ENCODE measurements around the gene KCNK1.
"Not testable (repeated sequence)": the region's sequence is repeated elsewhere in the genome, so short reads cannot be mapped to it uniquely, and the experiment has no call there.

Gene KCNK1

DNA sequence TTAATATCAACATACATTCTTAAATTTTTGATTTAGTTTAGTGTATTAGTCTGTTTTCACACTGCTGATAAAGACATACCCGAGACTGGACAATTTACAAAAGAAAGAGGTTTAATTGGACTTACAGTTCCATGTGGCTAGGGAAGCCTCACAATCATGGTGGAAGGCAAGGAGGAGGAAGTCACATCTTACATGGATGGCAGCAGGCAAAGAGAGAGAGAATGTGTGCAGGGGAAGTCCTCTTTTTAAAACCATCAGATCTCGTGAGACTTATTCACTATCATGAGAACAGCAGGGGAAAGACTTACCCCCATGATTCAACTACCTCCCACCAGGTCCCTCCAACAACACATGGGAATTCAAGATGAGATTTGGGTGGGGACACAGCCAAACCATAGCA, 56.5 kb downstream of the KCNK1 start:
- not testable (repeated sequence) for DNase-seq

- no peak for DNase-seq
Observed at GRCh38 chr1:233671286-233671685, 57.4 kb downstream of the KCNK1 start.

GRCh38 chr1:233672732-233673131, 58.8 kb downstream of the KCNK1 start:
- no peak for DNase-seq

DNA sequence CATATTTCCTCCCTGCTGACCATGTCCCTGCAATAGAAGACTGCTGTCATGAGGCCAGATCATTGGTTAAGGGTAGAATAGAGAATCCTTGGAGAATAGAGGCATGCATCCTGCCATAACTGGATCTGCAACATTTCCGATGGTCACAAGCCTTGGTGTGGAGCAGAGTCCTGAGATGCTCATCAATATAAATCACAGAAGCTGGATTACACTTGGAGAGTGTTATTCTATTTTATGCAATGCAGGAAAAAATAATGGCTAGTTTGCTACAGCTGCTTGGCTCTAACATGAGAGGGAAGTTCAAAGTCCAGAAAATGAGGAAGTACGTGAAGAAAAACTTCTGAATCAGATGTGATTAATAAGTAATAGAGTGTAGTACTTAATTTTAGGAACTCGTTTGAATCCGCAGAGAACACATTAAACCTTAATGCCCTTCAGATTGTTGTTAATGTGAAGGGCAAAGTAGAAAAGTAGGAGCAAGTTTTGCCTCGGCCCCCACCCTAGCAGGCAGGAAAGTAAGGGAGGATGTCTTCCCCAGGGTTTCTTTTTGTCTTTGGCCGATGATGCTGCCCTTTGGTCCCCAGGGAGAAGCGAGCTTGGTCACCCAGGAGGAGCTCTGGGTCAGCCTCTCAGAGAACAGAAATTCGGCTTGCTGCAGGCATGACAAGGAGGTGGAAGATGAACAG, 59.5 kb downstream of the KCNK1 start:
- no peak for DNase-seq

GRCh38 chr1:233673947-233674431, 60.1 kb downstream of the KCNK1 start:
- no peak for DNase-seq

DNA sequence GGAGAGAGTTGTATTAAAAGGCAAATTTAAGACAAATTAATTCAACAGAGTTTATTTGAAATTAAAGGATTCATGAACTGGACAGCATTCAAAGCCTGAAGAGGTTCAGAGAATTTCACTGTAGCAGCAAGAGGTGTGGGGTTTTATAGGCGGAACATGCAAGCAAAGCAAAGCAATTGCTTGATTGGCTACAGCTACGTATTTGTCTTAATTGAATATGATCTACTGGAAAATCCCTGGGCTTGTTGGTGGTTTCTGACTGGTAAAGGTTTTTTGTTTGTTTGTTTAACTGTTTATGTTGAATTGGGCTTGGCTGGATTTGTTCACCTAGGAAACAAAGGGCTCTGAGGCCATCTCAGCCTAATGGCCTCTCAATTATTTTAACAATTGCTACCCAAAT, 61.5 kb downstream of the KCNK1 start:
- DNase-seq, result no peak

GRCh38 chr1:233675893-233676292, 62.0 kb downstream of the KCNK1 start:
- DNase-seq, result no peak

GRCh38 chr1:233677690-233678354, 63.9 kb downstream of the KCNK1 start:
- DNase-seq, result no peak

DNA sequence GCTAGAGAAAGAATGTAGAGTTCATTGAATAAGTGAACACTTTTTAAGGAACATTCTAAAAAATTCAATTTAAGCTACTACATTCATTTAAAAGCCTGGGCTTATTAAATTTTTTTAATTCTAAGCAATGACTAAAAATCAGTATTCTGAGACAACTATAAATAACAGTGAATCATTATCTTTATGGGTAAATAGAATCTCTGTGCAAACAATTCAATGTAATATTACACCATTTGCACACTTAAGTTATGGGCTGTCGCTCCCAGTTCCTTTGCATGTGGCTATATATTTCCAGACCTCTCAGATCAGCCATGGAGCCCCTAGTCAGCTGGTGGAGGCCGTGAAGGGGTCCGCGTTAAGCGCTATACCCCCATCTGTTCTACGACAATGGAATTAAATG, 65.1 kb downstream of the KCNK1 start:
- no peak for DNase-seq

DNA sequence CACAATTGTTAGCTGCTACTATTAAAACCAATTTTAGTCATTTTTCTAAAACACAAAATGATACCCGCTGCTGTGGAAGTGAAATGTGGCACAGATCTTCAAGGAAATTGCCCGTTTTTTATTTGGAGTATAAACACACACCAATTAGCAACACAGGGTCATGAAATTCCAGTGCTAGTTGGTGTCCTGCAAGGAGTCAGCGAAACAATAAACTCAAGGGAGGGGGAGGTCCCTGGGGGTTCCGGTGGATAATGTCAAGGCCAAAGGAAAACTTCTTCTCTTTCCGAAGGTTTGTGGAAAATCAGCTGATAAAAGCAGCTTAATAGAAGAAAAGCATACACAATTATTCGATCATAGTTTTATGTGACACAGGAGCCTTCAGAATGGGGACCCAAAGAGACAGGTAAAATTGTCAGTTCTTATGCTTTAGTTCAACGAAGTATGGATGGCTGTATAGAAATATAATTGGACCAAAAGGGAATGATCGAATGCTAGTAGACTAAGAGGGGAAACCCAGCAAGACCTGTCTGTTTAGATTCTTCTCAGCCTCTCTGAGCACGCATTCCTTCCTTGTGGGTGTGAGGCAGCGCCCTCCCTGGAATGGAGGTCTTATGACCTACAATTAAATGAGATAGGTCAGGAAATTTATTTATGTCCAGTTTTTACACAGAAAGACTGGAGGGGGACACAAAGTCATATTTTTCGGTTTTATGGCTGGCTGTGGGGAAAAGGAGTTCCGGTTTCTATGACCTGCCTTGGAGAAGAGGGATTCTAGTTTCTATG, 65.9 kb downstream of the KCNK1 start:
- DNase-seq, result no peak

GRCh38 chr1:233681285-233681684, 67.4 kb downstream of the KCNK1 start:
- DNase-seq, result no peak

DNA sequence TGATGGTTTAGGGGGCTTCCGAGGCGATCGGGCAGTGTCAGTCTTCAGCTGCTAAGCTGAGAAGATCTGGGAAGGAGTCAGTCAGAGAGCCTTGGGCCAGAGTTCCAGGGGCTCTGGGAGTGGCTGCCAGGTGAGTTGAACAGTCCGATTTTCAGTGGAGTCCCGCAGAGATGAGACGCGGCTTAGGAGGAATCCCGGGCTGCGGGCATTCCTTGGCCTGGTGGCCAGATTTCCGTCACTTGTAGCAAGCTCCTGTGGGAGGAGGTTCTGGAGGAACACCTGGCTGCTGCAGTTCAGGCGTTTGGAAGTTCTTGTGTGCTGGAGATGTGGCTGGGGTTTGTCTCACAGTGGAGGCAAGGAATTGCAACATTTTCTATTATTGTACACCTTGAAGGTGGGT, 72.7 kb downstream of the KCNK1 start:
- not testable (repeated sequence) for DNase-seq

DNA sequence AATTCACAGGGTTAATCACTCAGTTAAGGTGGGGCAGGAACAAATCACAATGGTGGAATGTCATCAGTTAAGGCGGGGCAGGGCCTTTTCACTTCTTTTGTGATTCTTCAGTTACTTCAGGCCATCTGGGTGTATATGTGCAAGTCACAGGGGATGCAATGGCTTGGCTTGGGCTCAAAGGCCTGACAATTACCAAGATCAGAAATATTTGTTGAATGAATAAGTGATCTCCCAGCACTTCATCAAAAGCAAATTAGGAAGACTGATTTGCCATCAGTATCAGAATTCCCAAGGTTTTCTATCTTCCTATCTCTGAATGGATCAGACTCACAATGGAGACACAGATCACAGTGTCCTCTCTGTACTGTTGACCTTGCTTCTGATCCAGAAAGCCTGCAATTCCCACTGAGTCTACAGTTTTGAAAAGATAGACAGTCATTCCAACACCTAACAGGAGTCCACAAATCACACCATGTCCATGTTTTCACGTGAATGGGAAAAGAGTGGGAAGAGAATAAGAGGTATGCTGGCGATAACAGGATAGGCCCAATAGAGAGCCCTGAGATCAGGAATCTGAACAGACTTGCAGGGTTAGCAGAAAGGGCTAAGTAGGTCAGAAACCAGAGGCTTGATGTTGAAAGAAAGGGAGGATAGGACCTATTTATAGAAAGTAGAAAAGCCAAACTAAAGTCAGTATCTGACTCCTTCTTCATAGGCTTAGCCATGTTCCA, 75.3 kb downstream of the KCNK1 start:
- no peak for DNase-seq

DNA sequence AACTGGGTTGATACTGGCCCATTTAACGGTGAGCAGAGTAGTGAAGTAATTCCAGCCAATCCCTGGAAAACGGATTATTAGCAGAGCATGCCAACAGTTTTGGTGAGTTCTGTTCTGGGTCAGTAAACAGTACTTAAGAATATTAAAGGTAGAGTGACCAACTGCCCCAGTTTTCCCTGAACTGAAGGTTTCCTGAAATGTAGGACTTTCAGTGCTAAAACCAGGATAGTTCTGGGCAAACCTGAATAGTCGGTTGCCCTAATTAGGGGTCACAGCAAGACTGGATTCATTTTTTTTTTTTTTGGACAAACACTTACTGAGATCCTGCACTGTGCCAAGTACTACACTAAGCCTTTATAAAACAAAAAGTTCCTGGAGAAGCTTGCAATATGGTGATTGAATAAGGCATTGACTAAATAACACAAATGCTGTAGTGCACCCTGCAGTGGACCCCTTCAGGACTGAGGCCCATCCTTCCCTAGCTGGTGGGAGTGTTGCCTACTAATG, 75.9 kb downstream of the KCNK1 start:
- DNase-seq, result no peak

DNA sequence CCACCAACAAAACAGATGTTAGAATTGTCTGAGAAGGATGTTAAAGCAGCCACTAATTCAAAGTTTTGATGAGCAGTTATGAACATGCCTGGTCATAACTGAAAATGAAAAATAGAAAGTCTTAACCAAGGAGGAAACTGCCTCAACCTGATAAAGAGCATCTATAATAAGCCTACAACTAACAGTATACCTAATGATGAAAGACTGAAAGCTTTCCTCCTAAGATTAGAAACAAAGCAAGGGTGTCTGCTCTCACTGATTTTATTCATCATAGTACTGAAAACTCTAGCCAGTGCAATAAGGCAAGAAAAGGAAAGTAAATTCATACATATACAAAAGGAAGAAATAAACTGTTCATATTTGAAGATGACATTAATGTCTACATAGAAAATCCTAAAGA, 82.0 kb downstream of the KCNK1 start:
- no peak for DNase-seq

DNA sequence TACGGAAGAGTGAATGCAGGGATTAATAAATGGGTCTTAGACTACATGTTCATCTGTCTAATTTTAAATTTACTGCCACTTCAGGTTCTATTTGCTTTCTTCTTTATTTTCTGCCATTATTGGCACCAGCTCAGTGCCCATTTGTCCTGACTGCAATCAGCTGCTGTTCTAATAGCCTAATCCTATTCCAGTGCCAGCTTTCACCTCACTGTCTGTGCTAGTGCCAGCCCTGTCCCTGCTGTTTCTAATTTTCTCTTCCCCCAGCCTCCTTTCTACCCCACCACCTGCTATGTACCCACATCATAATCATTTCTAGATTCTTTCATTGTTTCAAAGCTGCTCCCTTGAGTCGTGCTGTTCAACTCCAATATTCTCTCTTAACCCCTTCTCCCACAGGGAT, 86.4 kb downstream of the KCNK1 start:
- DNase-seq, result no peak

- no peak for DNase-seq
Observed at GRCh38 chr1:233704170-233704897, 90.4 kb downstream of the KCNK1 start.

DNA sequence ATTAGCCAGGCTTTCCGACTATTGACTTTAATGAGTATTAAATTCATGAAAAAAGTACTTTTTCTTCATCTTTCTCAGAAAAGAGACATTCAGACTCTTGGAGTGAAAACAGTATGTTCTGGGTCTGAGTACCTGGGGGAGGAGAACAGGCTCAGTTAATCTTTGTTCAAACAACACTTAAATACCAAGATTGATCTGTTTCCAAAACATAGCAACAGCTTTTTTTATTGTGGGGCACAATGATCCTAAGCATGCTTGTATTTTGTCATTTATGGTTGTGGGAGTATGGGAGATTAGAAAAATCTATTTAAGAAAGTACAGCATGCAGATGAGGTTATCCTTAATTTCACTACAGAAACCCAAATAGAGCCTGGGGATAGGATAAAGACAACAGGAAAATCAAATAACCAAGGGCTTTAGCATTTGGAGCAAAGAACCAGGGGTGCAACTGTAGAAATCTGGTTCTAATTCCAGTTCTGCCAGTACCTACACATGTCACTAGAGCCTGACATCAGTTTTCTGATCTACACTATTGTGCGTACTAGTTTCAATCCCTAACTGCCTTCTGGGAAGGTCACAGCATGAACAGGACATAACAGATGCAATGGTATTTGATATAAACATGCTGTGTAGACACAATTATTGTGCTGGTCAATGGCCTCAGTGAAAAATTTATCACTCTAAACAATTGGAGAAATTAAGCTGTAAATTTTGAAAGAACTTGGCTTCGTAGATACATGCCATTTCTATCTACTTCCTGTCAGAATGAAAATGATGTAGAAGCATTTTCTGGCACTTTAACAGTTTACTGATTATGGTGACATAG, 91.2 kb downstream of the KCNK1 start:
- DNase-seq, result no peak

DNA sequence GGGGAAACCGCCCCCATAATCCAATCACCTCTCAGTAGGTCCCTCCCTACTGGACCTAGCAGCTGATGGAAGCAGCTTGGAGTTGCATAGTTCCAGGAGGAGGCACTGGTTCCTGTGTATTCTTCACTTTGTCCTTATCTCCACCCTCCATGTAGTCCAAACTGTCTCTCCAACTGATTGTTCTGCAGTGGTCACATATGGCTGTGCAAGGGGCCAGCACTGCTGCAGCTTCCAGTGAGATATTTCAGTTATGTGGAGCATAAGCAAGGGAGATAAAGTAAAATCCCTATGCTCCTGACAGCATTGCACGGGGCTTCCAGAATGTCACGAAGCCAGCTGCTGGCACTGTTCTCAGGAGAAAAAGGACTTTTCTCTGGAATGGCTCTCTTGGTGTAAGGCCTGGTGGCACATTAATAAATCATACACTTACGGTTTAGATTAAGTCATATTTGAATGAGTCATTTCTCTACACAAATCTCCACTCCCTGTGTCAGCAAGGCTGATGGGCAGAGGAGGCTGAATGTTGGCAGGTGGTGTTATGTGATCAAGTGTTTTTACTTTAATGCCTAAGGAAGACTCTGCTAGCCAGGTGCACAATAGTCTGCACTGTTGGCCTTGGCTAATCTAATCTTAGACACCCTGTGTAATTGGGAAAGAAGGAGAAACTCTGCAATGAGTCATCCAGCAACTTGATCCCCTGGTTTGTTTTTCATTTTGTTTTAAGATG, 93.4 kb downstream of the KCNK1 start:
- DNase-seq, result no peak
